Endothelial cell of umbilical vein (primary cell): ENCODE measurements around the gene TBCD.

Experiments
- CTCF ChIP-seq, 2 donors: IDR thresholded peaks; 1 replicate in 1 of 2; 2 replicates in 1 of 2; pipeline ENCODE4 v1.5.1; 2011; ENCODE audit warnings: low read length in 2 of 2, mild to moderate bottlenecking in 2 of 2, moderate library complexity in 2 of 2, control low read depth in 1 of 2, inconsistent platforms in 1 of 2, low read depth in 1 of 2; ENCODE audit not compliant: insufficient read depth in 1 of 2; ENCODE audit errors: extremely low read depth in 1 of 2
- EZH2 ChIP-seq: IDR thresholded peaks from 2 replicates; pipeline ENCODE4 v1.6.1; 2012; ENCODE audit warnings: borderline replicate concordance, low read depth, mild to moderate bottlenecking, moderate library complexity, low read length, inconsistent platforms; ENCODE audit not compliant: severe bottlenecking
- POLR2A ChIP-seq: IDR thresholded peaks from 2 replicates; pipeline ENCODE4 v1.6.1; 2012; ENCODE audit warnings: low read depth, mild to moderate bottlenecking, control low read depth, low read length

GRCh38 chr17:82723169-82723807 lies 28.6 kb upstream of the TBCD start:
- TF ChIP-seq CTCF (IDR thresholded peaks at IDR 0.05; ENCODE audit: extremely low read depth in 1 of 2, insufficient read depth in 1 of 2, low read depth in 1 of 2, low read length in 2 of 2) = no peak
- TF ChIP-seq EZH2 = no peak
- TF ChIP-seq POLR2A = no peak
